Activated effector memory CD4-positive, alpha-beta T cell treated with Interleukin-2 at 50 U/mL for 16 hours (primary cell): ENCODE data around the gene SLC9A5.

Source experiments
- DNase-seq: peaks from one replicate; pipeline ENCODE4 v3.0.0-alpha.2; 2020

SLC9A5 gene

GRCh38 chr16:67283039-67283825, 34.5 kb downstream of the SLC9A5 start:
- DNase-seq, result no peak

- DNase-seq, result no peak
These were observed 35.2 kb downstream of the SLC9A5 start for GRCh38 chr16:67283826-67284555.

GRCh38 chr16:67284699-67285646, 36.2 kb downstream of the SLC9A5 start:
- DNase-seq, result no peak

- no peak for DNase-seq
These were observed 37.9 kb downstream of the SLC9A5 start for GRCh38 chr16:67286441-67287235.

GRCh38 chr16:67287960-67288359, 39.2 kb downstream of the SLC9A5 start:
- no peak for DNase-seq

- no peak for DNase-seq
These were observed 42.7 kb downstream of the SLC9A5 start for GRCh38 chr16:67291461-67291860.

- DNase-seq, result no peak
These were observed 45.5 kb downstream of the SLC9A5 start for GRCh38 chr16:67294171-67294757.

- no peak for DNase-seq
These were observed 46.2 kb downstream of the SLC9A5 start for GRCh38 chr16:67294938-67295361.

GRCh38 chr16:67296420-67296819, 47.6 kb downstream of the SLC9A5 start:
- no peak for DNase-seq

- DNase-seq, result no peak
These were observed 49.5 kb downstream of the SLC9A5 start for GRCh38 chr16:67298277-67298676.

GRCh38 chr16:67299269-67299668, 50.5 kb downstream of the SLC9A5 start:
- no peak for DNase-seq

- DNase-seq, result no peak
These were observed 52.5 kb downstream of the SLC9A5 start for GRCh38 chr16:67301080-67301782.

- DNase-seq, result no peak
These were observed 53.3 kb downstream of the SLC9A5 start for GRCh38 chr16:67302076-67302475.

GRCh38 chr16:67302970-67303369, 54.2 kb downstream of the SLC9A5 start:
- no peak for DNase-seq

GRCh38 chr16:67304020-67304419, 55.2 kb downstream of the SLC9A5 start:
- DNase-seq, result no peak

GRCh38 chr16:67305216-67306071, 56.7 kb downstream of the SLC9A5 start:
- DNase-seq, result no peak

GRCh38 chr16:67310561-67310960, 61.8 kb downstream of the SLC9A5 start:
- DNase-seq, result no peak

- DNase-seq, result no peak
These were observed 63.1 kb downstream of the SLC9A5 start for GRCh38 chr16:67311607-67312488.

GRCh38 chr16:67312719-67313118, 63.9 kb downstream of the SLC9A5 start:
- DNase-seq, result no peak
